ACC112 (cell line): ENCODE results near the gene APOB.
"Not testable (repeated sequence)": the region's sequence is repeated elsewhere in the genome, so short reads cannot be mapped to it uniquely, and the experiment has no call there.

Experiments used
- H2AFZ ChIP-seq: fragments of 200-600 bp; sonication (generic); one replicate; pipeline ENCODE4 v1.6.0; 2017; ENCODE audit warnings: antibody characterized with exemption, low read length; ENCODE audit not compliant: unreplicated experiment
- H3K27ac ChIP-seq: fragments of 200-600 bp; sonication (generic); 2 replicates; pipeline ENCODE4 v1.5.1; 2014; ENCODE audit warnings: low read depth, mild to moderate bottlenecking, antibody characterized with exemption, low read length, moderate library complexity
- H3K27me3 ChIP-seq: fragments of 200-600 bp; sonication (generic); 2 replicates; pipeline ENCODE4 v1.6.1; 2014; ENCODE audit warnings: mild to moderate bottlenecking, antibody characterized with exemption, low read length, moderate library complexity, mixed read lengths; ENCODE audit not compliant: insufficient read depth
- H3K36me3 ChIP-seq: fragments of 200-600 bp; sonication (generic); 2 replicates; pipeline ENCODE4 v1.6.1; 2016; ENCODE audit warnings: mild to moderate bottlenecking, antibody characterized with exemption, low read length, moderate library complexity, mixed read lengths; ENCODE audit not compliant: insufficient read depth
- H3K4me1 ChIP-seq: fragments of 200-600 bp; sonication (generic); one replicate; pipeline ENCODE4 v1.6.1; 2016; ENCODE audit warnings: low read length, mixed read lengths; ENCODE audit not compliant: insufficient read depth, unreplicated experiment, control insufficient read depth
- H3K4me3 ChIP-seq: fragments of 200-600 bp; sonication (generic); 2 replicates; pipeline ENCODE4 v1.5.1; 2014; ENCODE audit warnings: mild to moderate bottlenecking, low read depth, low read length
- H3K79me2 ChIP-seq: fragments of 200-600 bp; sonication (generic); one replicate; pipeline ENCODE4 v1.6.0; 2016; ENCODE audit warnings: low read length; ENCODE audit not compliant: control insufficient read depth, unreplicated experiment, insufficient read depth

Gene APOB

GRCh38 chr2:21032338-21033236 is 11.3 kb downstream of the APOB start:
- Histone ChIP-seq H3K27ac (no peak overlapping the region), H3K4me1 (no peaks in the 10 kb centered on the region), H3K79me2 (no peaks in the 10 kb centered on the region)

DNA sequence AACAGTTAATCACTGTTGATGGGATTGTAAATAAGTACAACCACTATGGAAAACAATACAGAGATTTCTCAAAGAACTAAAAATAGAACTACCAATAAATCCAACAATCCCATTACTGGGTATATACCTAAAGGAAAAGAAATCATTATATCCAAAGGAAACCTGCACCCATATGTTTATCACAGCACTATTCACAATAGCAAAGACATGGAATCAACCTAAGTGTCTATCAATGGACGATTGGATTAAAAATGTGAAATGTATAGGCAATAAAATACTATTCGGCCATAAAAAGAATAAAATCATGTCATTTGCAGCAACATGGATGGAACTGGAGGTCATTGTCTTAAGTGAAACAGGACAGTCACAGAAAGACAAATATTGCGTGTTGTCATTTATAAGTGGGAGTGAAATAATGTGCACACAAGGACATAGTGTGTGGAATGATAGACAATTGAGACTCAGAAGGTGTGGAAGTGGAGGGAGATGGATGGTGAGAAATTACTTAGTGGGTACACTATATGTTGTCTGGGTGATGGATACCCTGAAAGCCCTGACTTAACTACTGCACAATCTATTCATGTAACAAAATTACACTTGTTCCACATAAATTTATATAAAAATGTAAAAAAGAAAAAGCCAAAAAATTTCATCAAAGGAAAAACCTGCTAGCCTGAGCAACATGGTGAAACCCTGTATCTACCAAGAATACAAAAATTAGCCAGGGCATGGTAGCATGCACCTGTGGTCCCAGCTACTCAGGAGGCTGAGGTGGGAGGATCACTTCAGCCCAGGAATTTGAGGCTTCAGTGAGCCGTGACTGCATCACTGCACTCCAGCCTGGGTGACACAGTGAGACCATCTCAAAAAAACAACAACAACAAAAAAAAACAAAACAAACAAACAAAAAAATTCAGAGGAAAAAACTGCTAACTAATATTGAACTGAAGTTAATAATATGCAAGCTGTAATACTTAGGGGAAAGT is 12.6 kb downstream of the APOB start:
- H3K36me3 ChIP-seq = no peaks in the 10 kb centered on the region
- H3K79me2 ChIP-seq = no peaks in the 10 kb centered on the region
- H3K4me1 ChIP-seq = no peaks in the 10 kb centered on the region
- H3K4me3 ChIP-seq = no peak overlapping the region
- H3K27ac ChIP-seq = no peak overlapping the region
- H2AFZ ChIP-seq = no peak overlapping the region
- peaks cover 9% of the 10 kb centered on the region; the same call in 1 of the 2 replicates for H3K27me3 ChIP-seq

More at GRCh38 chr2:21032338-21033236, 11.3 kb downstream of the APOB start:
- Histone ChIP-seq H3K36me3 (no peaks in the 10 kb centered on the region), H2AFZ (no peak overlapping the region), H3K27me3 (peaks cover 9% of the 10 kb centered on the region; the same call in 1 of the 2 replicates), H3K4me3 (no peak overlapping the region)

- H3K27ac ChIP-seq = no peak overlapping the region
- no peaks in the 10 kb centered on the region for H3K36me3 ChIP-seq
- no peak overlapping the region for H3K4me3 ChIP-seq
- H3K79me2 ChIP-seq = no peaks in the 10 kb centered on the region
- peaks cover 9% of the 10 kb centered on the region; the same call in 1 of the 2 replicates for H3K27me3 ChIP-seq
- H3K4me1 ChIP-seq = no peaks in the 10 kb centered on the region
- H2AFZ ChIP-seq = no peak overlapping the region
These were observed 14.4 kb downstream of the APOB start for GRCh38 chr2:21029519-21029918.

DNA sequence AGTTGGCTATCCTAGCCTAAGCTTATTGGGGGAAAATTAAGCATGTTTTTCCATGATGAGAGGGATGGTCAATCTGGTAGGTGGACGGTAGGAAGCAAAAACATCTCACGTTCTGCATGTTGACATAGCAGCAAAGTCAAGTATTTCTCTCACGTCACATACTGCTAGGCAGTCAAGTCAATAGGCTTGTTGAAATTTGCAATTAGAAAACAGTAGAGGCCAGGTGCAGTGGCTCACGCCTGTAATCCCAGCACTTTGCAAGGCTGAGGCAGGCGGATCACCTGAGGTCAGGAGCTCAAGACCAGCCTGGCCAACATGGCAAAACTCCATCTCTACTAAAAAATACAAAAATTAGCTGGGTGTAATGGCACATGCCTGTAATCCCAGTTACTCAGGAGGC is 14.9 kb downstream of the APOB start:
- H3K36me3 ChIP-seq, H3K27ac ChIP-seq, H3K4me3 ChIP-seq: not testable (repeated sequence)

DNA sequence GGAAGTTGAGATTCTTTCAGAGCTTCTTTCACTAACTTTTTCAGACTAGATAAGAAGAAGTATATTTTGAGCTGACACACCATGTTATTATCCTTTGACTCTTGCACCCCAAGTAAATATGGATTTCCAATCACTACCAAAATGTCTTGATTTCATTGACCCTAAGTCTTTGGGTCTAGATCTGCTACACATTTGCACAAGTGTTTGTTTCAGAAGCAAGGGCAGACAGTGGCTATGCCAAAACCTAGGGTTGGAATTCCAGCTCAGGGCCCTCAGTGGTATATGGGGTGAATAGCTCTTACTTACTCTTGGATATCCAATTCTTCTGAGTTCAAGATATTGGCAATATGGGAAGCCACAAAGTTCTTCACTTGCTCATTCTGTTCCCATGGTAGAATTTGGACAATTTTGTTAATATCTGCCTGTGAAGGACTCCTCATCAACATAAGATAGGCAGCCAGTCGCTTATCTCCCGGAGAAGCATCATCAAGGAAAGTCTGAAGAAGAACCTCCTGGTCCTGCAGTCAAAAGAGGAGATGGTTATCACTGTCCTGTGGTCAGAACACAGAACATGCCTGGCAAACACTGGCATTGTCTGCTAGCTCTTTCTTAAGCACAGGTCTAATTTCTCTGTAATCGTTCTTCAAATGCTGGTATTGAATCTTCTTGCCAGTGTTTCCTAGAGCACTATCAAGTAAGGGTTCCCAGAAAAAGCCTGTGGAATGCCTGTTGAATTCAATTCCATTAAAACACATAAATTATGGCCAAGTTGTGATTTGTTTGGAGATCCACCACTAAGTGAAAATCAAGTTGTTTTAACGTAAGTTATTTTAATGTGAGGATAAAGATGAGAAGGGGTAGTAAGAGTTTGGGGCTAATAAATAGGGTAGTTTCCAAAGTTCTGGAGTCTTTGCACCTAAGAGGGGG is 15.6 kb downstream of the APOB start:
- H3K4me3 ChIP-seq = no peak overlapping the region
- H3K4me1 ChIP-seq = no peaks in the 10 kb centered on the region
- H2AFZ ChIP-seq = no peak overlapping the region
- H3K27ac ChIP-seq = no peak overlapping the region
- no peaks in the 10 kb centered on the region for H3K79me2 ChIP-seq
- H3K36me3 ChIP-seq = no peaks in the 10 kb centered on the region
- H3K27me3 ChIP-seq = peaks cover 11% of the 10 kb centered on the region; the same call in 1 of the 2 replicates

More for the DNA sequence above, 14.9 kb downstream of the APOB start:
- H3K4me1 ChIP-seq, H2AFZ ChIP-seq, H3K79me2 ChIP-seq, H3K27me3 ChIP-seq: not testable (repeated sequence)

GRCh38 chr2:21026479-21027282 is 17.2 kb downstream of the APOB start:
- H3K4me3 ChIP-seq = no peak overlapping the region
- no peaks in the 10 kb centered on the region for H3K79me2 ChIP-seq
- H3K27me3 ChIP-seq = peaks cover 14% of the 10 kb centered on the region; the same call in 1 of the 2 replicates
- H3K36me3 ChIP-seq = no peaks in the 10 kb centered on the region
- no peak overlapping the region for H2AFZ ChIP-seq
- H3K27ac ChIP-seq = no peak overlapping the region
- H3K4me1 ChIP-seq = no peaks in the 10 kb centered on the region

GRCh38 chr2:21025690-21026478 is 18.0 kb downstream of the APOB start:
- no peak overlapping the region for H3K4me3 ChIP-seq
- no peak overlapping the region for H3K27ac ChIP-seq
- peaks cover 14% of the 10 kb centered on the region; the same call in 1 of the 2 replicates for H3K27me3 ChIP-seq
- no peaks in the 10 kb centered on the region for H3K79me2 ChIP-seq
- H3K36me3 ChIP-seq = no peaks in the 10 kb centered on the region
- no peaks in the 10 kb centered on the region for H3K4me1 ChIP-seq
- no peak overlapping the region for H2AFZ ChIP-seq

- Histone ChIP-seq H3K4me1 (no peaks in the 10 kb centered on the region), H3K27me3 (peaks cover 14% of the 10 kb centered on the region; the same call in 1 of the 2 replicates), H3K36me3 (no peaks in the 10 kb centered on the region), H3K27ac (no peak overlapping the region), H3K79me2 (no peaks in the 10 kb centered on the region), H3K4me3 (no peak overlapping the region), H2AFZ (no peak overlapping the region)
These were observed 19.0 kb downstream of the APOB start for GRCh38 chr2:21024722-21025389.
